ENCODE results near the gene TP73. TPM values are rescaled to one million over a fixed set of nuclear protein-coding genes. Genes with fewer than 3 reads are reported as not detected.

TP73 gene
- total RNA-seq, 3 donors from 2014 or later: 0.66 to 1.0 TPM; not detected in 1

DNA sequence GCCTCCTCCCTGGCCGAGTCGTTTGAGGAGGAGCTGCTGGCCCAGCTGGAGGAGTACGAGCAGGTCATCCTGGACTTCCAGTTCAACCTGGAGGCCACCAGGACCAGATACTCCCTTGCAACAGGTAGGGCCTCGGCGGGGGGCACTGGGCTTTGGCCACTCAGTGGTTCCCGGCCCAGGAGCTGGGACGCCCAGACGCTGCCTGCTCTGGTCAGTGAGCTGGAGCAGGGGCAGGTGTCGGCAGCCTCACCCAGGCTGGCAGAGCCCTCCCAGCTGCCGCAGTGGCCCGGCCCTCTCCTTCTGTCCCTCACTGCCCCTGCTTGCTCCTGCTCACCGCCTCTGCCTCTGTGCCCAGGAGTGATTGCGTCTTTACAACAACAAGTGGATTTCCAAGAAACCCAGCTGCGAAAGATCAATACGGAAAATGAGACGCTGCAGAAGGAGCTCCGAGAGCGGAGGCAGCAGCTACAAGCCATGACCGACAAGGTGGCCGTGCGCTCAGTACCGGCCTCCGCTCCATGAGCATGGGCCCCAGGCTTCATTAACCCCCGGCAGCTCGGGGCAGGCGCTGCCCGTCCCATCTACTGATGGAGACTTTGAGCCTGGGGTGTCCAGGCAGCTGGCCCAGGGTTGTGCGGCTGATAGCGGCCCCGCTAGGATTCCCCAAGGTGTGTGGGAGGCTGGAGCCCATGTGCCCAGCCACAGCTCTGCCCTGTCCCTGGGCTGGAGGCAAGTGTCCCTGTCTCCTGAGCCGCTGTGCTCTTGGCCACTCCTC lies 111.2 kb downstream of the TP73 start:
- H3K27me3 ChIP-seq: peaks cover 0 to 43% of the 10 kb centered on the region in 2 donors
- TF ChIP-seq POLR2AphosphoS5 (IDR thresholded peaks at IDR 0.05) (no peak), POLR2A (IDR thresholded peaks at IDR 0.05) (no peak)
- H3K9me3 ChIP-seq: no peaks in the 10 kb centered on the region
- no peaks in the 10 kb centered on the region for H3K4me1 ChIP-seq
- no peak overlapping the region for H3K27ac ChIP-seq
- intact Hi-C loops (cut with DNase I; ENCODE audit: low total_unique reads): no loop called here
- H3K4me3 ChIP-seq: no peak overlapping the region
- H3K36me3 ChIP-seq: no peaks in the 10 kb centered on the region
- DNase-seq (ENCODE audit: low spot score in 2 of 2): no peak

DNA sequence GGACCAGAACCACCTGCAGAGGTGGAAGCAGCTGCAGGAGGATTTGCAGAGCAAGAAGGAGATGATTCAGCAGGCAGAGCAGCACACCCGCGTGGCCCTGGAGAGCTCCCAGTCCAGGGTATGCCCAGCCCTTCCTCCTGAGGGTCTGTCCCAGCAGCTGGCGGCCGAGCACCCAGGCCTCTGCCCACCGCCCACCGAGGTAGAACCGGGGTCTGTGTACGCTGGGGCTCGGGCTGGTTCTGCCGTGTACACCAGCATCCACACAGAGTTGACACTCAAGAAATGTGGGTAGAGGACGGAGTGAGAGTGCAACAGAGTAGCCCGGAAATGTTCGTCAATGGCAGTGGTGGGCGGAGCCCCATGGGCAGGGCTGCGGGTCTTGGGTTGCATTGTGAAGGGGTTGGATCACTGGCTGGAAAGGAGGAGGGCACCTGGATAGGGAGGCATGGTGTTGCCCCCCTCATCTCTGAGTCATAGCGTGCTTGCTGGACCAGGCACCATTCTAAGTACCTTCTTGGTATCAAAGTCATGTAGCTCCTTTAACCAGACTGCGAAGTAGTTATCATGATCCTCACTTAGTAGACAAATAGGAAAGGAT lies 115.1 kb downstream of the TP73 start:
- intact Hi-C loops (cut with DNase I; ENCODE audit: low total_unique reads): no loop called here
- DNase-seq (ENCODE audit: low spot score in 2 of 2): no peak
- no peaks in the 10 kb centered on the region for H3K36me3 ChIP-seq
- H3K4me1 ChIP-seq: no peaks in the 10 kb centered on the region
- H3K27me3 ChIP-seq: peaks cover 0 to 15% of the 10 kb centered on the region in 2 donors
- H3K27ac ChIP-seq: no peak overlapping the region
- TF ChIP-seq, protein P1, sequence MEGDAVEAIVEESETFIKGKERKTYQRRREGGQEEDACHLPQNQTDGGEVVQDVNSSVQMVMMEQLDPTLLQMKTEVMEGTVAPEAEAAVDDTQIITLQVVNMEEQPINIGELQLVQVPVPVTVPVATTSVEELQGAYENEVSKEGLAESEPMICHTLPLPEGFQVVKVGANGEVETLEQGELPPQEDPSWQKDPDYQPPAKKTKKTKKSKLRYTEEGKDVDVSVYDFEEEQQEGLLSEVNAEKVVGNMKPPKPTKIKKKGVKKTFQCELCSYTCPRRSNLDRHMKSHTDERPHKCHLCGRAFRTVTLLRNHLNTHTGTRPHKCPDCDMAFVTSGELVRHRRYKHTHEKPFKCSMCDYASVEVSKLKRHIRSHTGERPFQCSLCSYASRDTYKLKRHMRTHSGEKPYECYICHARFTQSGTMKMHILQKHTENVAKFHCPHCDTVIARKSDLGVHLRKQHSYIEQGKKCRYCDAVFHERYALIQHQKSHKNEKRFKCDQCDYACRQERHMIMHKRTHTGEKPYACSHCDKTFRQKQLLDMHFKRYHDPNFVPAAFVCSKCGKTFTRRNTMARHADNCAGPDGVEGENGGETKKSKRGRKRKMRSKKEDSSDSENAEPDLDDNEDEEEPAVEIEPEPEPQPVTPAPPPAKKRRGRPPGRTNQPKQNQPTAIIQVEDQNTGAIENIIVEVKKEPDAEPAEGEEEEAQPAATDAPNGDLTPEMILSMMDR (IDR thresholded peaks at IDR 0.05): no peak
- TF ChIP-seq POLR2AphosphoS5 (IDR thresholded peaks at IDR 0.05): no peak
- TF ChIP-seq POLR2A (IDR thresholded peaks at IDR 0.05): no peak
- no peak overlapping the region for H3K4me3 ChIP-seq
- no peaks in the 10 kb centered on the region for H3K9me3 ChIP-seq

GRCh38 chr1:3768811-3769390 lies 116.6 kb downstream of the TP73 start:
- H3K4me1 ChIP-seq: peaks cover 0 to 3% of the 10 kb centered on the region in 2 donors
- no peaks in the 10 kb centered on the region for H3K36me3 ChIP-seq
- peaks cover 0 to under 1% of the 10 kb centered on the region in 2 donors for H3K27me3 ChIP-seq
- H3K9me3 ChIP-seq: no peaks in the 10 kb centered on the region
- no peak for DNase-seq (ENCODE audit: low spot score in 2 of 2)
- H3K27ac ChIP-seq: no peak overlapping the region
- TF ChIP-seq, protein P1 (IDR thresholded peaks at IDR 0.05): no peak
- TF ChIP-seq POLR2AphosphoS5 (IDR thresholded peaks at IDR 0.05): no peak
- no peak for TF ChIP-seq POLR2A (IDR thresholded peaks at IDR 0.05)
- intact Hi-C loops (cut with DNase I; ENCODE audit: low total_unique reads): no loop called here
- H3K4me3 ChIP-seq: no peak overlapping the region

- H3K36me3 ChIP-seq: no peaks in the 10 kb centered on the region
- H3K27me3 ChIP-seq: no peaks in the 10 kb centered on the region
- no peaks in the 10 kb centered on the region for H3K9me3 ChIP-seq
- no peak for DNase-seq (ENCODE audit: low spot score in 2 of 2)
- TF ChIP-seq POLR2AphosphoS5 (IDR thresholded peaks at IDR 0.05) (no peak), POLR2A (IDR thresholded peaks at IDR 0.05) (no peak)
- TF ChIP-seq, protein P1 (IDR thresholded peaks at IDR 0.05): no peak
- intact Hi-C loops (cut with DNase I; ENCODE audit: low total_unique reads): no loop called here
- H3K4me3 ChIP-seq: no peak overlapping the region
- peaks cover 3 to 4% of the 10 kb centered on the region in 2 donors for H3K4me1 ChIP-seq
- no peak overlapping the region for H3K27ac ChIP-seq
Observed at GRCh38 chr1:3770047-3770765, 117.9 kb downstream of the TP73 start.

- DNase-seq (ENCODE audit: low spot score in 2 of 2): no peak
- Histone ChIP-seq H3K36me3 (no peaks in the 10 kb centered on the region), H3K27me3 (no peaks in the 10 kb centered on the region), H3K4me1 (peaks cover 10 to 15% of the 10 kb centered on the region in 2 donors), H3K4me3 (peak overlapping the region; percentile 51 to 97 (median 83)), H3K27ac (peak overlapping the region in 1 of 2 donors; percentile 97), H3K9me3 (no peaks in the 10 kb centered on the region)
- TF ChIP-seq POLR2A (IDR thresholded peaks at IDR 0.05) (no peak), POLR2AphosphoS5 (IDR thresholded peaks at IDR 0.05) (no peak)
- TF ChIP-seq, protein P1 (IDR thresholded peaks at IDR 0.05): no peak
- intact Hi-C loops (cut with DNase I; ENCODE audit: low total_unique reads): no loop called here
Observed at GRCh38 chr1:3771108-3772026, 119.1 kb downstream of the TP73 start.

All from breast epithelium (tissue), 4 donors.